Skeletal muscle satellite cell (primary cell): ENCODE data around the gene KLHDC4.
"Not testable (repeated sequence)": the region's sequence is repeated elsewhere in the genome, so short reads cannot be mapped to it uniquely, and the experiment has no call there.

ENCODE experiments used
- H3K27me3 ChIP-seq: 2 replicates; pipeline ENCODE4 v1.7.0; 2013; ENCODE audit warnings: low read length; ENCODE audit not compliant: control insufficient read depth, insufficient read depth
- H3K36me3 ChIP-seq: 2 replicates; pipeline ENCODE4 v1.7.0; 2013; ENCODE audit warnings: mild to moderate bottlenecking, control low read depth, low read length; ENCODE audit not compliant: insufficient read depth
- H3K4me1 ChIP-seq: 2 replicates; pipeline ENCODE4 v1.7.0; 2013; ENCODE audit warnings: low read length; ENCODE audit not compliant: control insufficient read depth, insufficient read depth
- H3K4me2 ChIP-seq: 2 replicates; pipeline ENCODE4 v1.7.0; 2013; ENCODE audit warnings: mild to moderate bottlenecking, low read length
- H3K4me3 ChIP-seq: 2 replicates; pipeline ENCODE4 v1.7.0; 2013; ENCODE audit warnings: low read length
- H3K9ac ChIP-seq: 2 replicates; pipeline ENCODE4 v1.7.0; 2013; ENCODE audit warnings: mild to moderate bottlenecking, low read depth, low read length, moderate library complexity
- H3K9me3 ChIP-seq: replicated peaks from 2 replicates; pipeline ENCODE4 v1.7.0; 2013; ENCODE audit warnings: mild to moderate bottlenecking, control low read depth, low read length

The KLHDC4 gene

GRCh38 chr16:87739801-87740200 lies 26.0 kb downstream of the KLHDC4 start:
- H3K4me1 ChIP-seq, result no peaks in the 10 kb centered on the region
- no peak overlapping the region for H3K4me3 ChIP-seq
- H3K9ac ChIP-seq, result no peak overlapping the region
- H3K4me2 ChIP-seq, result no peak overlapping the region
- peaks cover 19% of the 10 kb centered on the region for H3K36me3 ChIP-seq
- H3K9me3 ChIP-seq, result no peaks in the 10 kb centered on the region
- no peaks in the 10 kb centered on the region for H3K27me3 ChIP-seq

DNA sequence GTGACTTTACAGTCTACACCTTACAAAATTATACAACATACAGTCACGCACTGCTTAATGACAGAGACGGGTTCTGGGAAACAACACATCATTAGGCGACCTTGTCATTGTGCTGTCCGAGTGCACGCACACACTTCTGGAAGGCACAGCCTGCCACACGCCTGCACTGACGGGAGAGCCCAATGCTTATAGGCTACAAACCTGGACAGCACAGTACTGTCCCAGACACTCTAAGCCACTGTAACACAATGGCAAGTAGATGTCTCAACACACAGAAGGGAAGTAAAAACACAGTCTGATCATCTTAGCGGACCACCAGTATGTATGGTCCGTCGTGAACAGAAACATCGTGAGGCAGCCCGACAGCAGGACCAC lies 29.8 kb downstream of the KLHDC4 start:
- Histone ChIP-seq H3K4me1 (no peaks in the 10 kb centered on the region), H3K9ac (no peak overlapping the region), H3K9me3 (no peaks in the 10 kb centered on the region), H3K4me2 (no peak overlapping the region), H3K36me3 (peaks cover 7% of the 10 kb centered on the region), H3K4me3 (no peak overlapping the region), H3K27me3 (no peaks in the 10 kb centered on the region)

DNA sequence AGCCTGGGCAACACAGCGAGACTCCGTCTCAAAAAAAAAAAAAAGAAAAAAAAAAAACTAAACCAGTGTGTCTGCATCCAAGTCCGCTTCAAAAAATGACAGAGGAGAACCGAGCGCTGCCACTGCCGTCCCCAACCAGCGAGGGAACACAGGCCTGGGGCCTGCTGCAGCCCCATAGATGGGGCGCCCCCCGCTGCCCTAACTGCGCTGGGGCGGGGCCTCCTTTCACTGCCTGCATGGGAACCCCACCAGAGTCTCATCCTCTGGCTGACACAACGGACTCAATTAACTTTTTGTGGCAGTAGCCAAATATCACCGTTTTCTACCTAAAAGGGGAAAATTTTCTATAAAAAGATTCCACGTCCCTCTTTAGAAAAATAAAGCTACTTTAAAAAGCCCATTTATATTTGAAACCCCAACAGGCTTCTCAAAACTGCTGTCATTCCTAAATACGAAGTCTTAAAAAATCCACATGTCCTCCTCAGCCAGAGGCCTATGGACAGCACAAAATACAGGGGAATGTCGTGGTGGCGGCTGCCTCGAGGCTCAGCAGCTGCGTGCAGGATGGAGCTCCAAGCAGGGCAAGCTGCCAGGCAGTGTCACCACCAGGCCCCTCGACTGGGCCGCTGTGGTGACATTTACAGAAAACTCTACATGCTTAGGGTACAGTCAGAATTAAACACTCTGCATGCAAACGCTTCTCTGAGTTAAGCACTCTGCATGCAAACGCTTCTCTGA lies 30.3 kb downstream of the KLHDC4 start:
- no peak overlapping the region for H3K4me2 ChIP-seq
- H3K27me3 ChIP-seq, result no peaks in the 10 kb centered on the region
- no peak overlapping the region for H3K9ac ChIP-seq
- H3K9me3 ChIP-seq, result no peaks in the 10 kb centered on the region
- H3K4me3 ChIP-seq, result no peak overlapping the region
- H3K36me3 ChIP-seq, result peaks cover 2% of the 10 kb centered on the region
- H3K4me1 ChIP-seq, result no peaks in the 10 kb centered on the region

GRCh38 chr16:87734644-87735043 lies 31.1 kb downstream of the KLHDC4 start:
- Histone ChIP-seq H3K9me3 (no peaks in the 10 kb centered on the region), H3K27me3 (no peaks in the 10 kb centered on the region), H3K9ac (no peak overlapping the region), H3K36me3 (no peaks in the 10 kb centered on the region), H3K4me2 (no peak overlapping the region), H3K4me1 (no peaks in the 10 kb centered on the region), H3K4me3 (no peak overlapping the region)

DNA sequence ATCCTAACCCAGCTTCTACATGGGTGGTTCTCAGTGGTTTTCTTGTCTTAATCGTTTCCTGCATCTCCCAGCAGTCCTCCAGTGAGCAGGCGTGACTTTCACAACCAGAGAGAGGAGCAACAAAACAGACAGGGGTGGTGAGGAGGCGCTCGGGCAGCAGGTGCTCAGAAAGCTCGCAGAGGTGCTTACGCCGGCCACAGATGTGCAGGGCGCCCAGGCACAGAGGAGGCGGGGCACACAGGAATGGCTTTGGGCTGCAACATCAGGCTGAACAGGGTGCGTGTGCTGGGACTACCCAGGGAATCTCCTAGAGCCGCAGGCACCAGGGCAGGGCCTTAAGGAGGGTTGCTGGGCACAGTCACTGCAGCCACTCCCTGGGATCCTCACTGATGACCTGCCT lies 32.6 kb downstream of the KLHDC4 start:
- Histone ChIP-seq H3K4me3 (no peak overlapping the region), H3K4me1 (no peaks in the 10 kb centered on the region), H3K36me3 (no peaks in the 10 kb centered on the region), H3K4me2 (no peak overlapping the region), H3K27me3 (no peaks in the 10 kb centered on the region), H3K9ac (no peak overlapping the region), H3K9me3 (no peaks in the 10 kb centered on the region)

GRCh38 chr16:87731607-87732006 lies 34.2 kb downstream of the KLHDC4 start:
- Histone ChIP-seq H3K36me3 (no peaks in the 10 kb centered on the region), H3K9me3 (no peaks in the 10 kb centered on the region), H3K27me3 (no peaks in the 10 kb centered on the region), H3K4me2 (no peak overlapping the region), H3K4me1 (no peaks in the 10 kb centered on the region), H3K9ac (no peak overlapping the region), H3K4me3 (no peak overlapping the region)

DNA sequence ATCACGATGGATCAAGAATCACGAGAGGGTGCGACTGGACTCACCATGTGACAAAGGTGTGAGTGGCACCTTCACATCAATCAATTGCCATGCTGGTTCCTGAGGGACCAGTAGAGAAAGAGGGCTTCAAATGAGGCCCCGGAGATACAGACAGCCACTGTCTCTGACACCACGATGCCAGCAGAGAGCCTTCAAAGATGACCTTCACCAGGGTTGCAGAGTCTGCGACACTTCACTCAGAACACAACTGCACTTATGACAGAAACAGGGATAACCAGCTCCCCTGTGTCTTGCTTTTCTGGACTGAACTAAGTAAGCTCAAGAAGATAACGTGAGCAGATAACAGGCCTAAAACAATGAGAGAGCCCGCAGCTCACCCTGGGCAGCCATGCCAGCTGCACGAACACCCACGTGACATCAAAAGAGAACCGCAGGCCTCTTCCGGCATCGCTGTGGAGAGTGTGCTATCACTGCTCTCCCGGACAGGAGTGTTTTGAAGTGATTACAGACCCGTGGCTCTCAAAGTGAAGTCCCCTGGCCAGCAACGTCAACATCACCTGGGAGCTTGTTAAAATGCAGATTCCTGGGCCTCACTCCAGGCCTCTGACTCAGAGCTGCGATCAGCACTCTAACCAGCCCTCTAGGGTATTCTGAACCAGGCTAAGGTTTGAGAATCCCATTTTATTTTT lies 36.4 kb downstream of the KLHDC4 start:
- Histone ChIP-seq H3K36me3 (no peaks in the 10 kb centered on the region), H3K4me2 (no peak overlapping the region), H3K9ac (no peak overlapping the region), H3K27me3 (no peaks in the 10 kb centered on the region), H3K4me3 (no peak overlapping the region), H3K9me3 (no peaks in the 10 kb centered on the region), H3K4me1 (no peaks in the 10 kb centered on the region)

DNA sequence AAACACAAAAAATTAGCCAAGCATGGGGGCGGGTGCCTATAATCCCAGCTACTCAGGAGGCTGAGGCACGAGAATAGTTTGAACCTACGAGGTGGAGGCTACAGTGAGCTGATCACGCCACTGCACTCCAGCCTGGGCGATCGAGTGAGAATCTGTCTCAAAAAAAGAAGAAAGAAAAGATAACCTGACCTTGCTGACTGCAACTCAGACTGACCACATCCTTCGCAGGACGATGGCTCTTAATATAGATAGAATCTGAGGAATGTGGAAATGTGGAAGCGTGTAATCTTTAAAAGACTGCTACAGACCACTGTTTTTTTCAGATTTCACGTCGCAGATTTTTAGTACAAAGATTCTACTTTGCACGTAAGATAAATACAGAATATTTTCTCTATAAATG lies 37.8 kb downstream of the KLHDC4 start:
- Histone ChIP-seq H3K27me3 (no peaks in the 10 kb centered on the region), H3K9ac (no peak overlapping the region), H3K4me2 (no peak overlapping the region), H3K36me3 (no peaks in the 10 kb centered on the region), H3K4me3 (no peak overlapping the region), H3K4me1 (peaks cover 8% of the 10 kb centered on the region), H3K9me3 (no peaks in the 10 kb centered on the region)

GRCh38 chr16:87727346-87727745 lies 38.4 kb downstream of the KLHDC4 start:
- Histone ChIP-seq H3K36me3 (no peaks in the 10 kb centered on the region), H3K4me2 (no peak overlapping the region), H3K27me3 (no peaks in the 10 kb centered on the region), H3K9ac (no peak overlapping the region), H3K9me3 (no peaks in the 10 kb centered on the region), H3K4me1 (peaks cover 15% of the 10 kb centered on the region), H3K4me3 (no peak overlapping the region)

- not testable (repeated sequence) for H3K9ac ChIP-seq, H3K4me2 ChIP-seq, H3K27me3 ChIP-seq, H3K36me3 ChIP-seq, H3K9me3 ChIP-seq, H3K4me3 ChIP-seq
- peaks cover 15% of the 10 kb centered on the region for H3K4me1 ChIP-seq
Observed at GRCh38 chr16:87726577-87726976, 39.2 kb downstream of the KLHDC4 start.

- Histone ChIP-seq H3K9ac (no peak overlapping the region), H3K4me3 (no peak overlapping the region), H3K36me3 (peaks cover 7% of the 10 kb centered on the region), H3K27me3 (no peaks in the 10 kb centered on the region), H3K9me3 (no peaks in the 10 kb centered on the region), H3K4me2 (no peak overlapping the region), H3K4me1 (peaks cover 15% of the 10 kb centered on the region)
Observed at GRCh38 chr16:87725596-87726235, 40.1 kb downstream of the KLHDC4 start.
